ENCODE measurements around the gene ATP6V0A4.

ATP6V0A4 gene

GRCh38 chr7:138656952-138657351, 141.0 kb downstream of the ATP6V0A4 start:
- no peak for DNase-seq
